Transverse colon (tissue), 4 donors: ENCODE results near the gene CDH22.

Experiments used
- CTCF ChIP-seq, 5 experiments: fragments of 200-600 bp in 3 of 5; fragments of 450-650 bp in 2 of 5; sonication (generic) in 3 of 5; IDR thresholded peaks; 1 replicate in 2 of 5; 2 replicates in 3 of 5; pipeline ENCODE4 v1.5.1; 2016 to 2017; ENCODE audit warnings: antibody characterized with exemption in 5 of 5, inconsistent platforms in 3 of 5, mild to moderate bottlenecking in 2 of 5, moderate library complexity in 1 of 5
- POLR2A ChIP-seq: fragments of 450-650 bp; IDR thresholded peaks from one replicate; pipeline ENCODE4 v1.6.1; 2016; ENCODE audit warnings: antibody characterized with exemption, mild to moderate bottlenecking, moderate library complexity
- POLR2AphosphoS5 ChIP-seq, 3 donors: sonication (generic); formaldehyde crosslinking; IDR thresholded peaks; one replicate each; pipeline ENCODE4 v1.6.1; 2016; ENCODE audit warnings: antibody characterized with exemption in 3 of 3

- TF ChIP-seq CTCF (IDR thresholded peaks at IDR 0.05) (no peak), POLR2AphosphoS5 (IDR thresholded peaks at IDR 0.05) (no peak), POLR2A (no peak)
Observed at GRCh38 chr20:46148313-46149208, 159.7 kb downstream of the CDH22 start.
